Lower leg skin (tissue), 3 donors: ENCODE results near the gene TOPAZ1.

Experiments used
- CTCF ChIP-seq, 3 donors: fragments of 450-650 bp; IDR thresholded peaks; one replicate each; pipeline ENCODE4 v1.5.1; 2016; ENCODE audit warnings: antibody characterized with exemption in 3 of 3, mild to moderate bottlenecking in 3 of 3, moderate library complexity in 2 of 3
- POLR2A ChIP-seq, 2 donors: fragments of 450-650 bp; IDR thresholded peaks; one replicate each; pipeline ENCODE4 v1.6.1; 2016 to 2017; ENCODE audit warnings: antibody characterized with exemption in 2 of 2, mild to moderate bottlenecking in 1 of 2, moderate library complexity in 1 of 2

- TF ChIP-seq CTCF (IDR thresholded peaks at IDR 0.05): peak in 1 of 3 donors; percentile 14
- TF ChIP-seq POLR2A (IDR thresholded peaks at IDR 0.05): no peak
Measured at GRCh38 chr3:44323341-44323955, 81.8 kb downstream of the TOPAZ1 start.
